ENCODE data around the gene TWF1.
A peak's percentile ranks its signal among the peaks of the same experiment; 100 is the strongest.

Gene TWF1
- long read RNA-seq, transcript TWF1-201 (9 exons, 3,045 nt): major isoform, 58 of 80 reads
- long read RNA-seq, partial matches to known transcripts: 2 of 80 reads
- long read RNA-seq, other reads (novel, unspliced or antisense): 15 of 80 reads

GRCh38 chr12:43805860-43806736, at the start of gene TWF1:
Gene TWF1 (minus strand): TSS chr12:43806317. CDS start chr12:43806245, 72 bp downstream.
- peak within 1 kb of the TSS; percentile 93 for H3K4me3 ChIP-seq (replicated peaks; ENCODE audit: insufficient read depth, low read length)
- no peaks in the 10 kb centered on the region for H3K27me3 ChIP-seq (ENCODE audit: insufficient read depth, poor library complexity, severe bottlenecking)
- DNase-seq (ENCODE audit: low read depth in 1 of 2, low spot score in 1 of 2): peak; percentile 32 to 84
- TF ChIP-seq POLR2AphosphoS5 (IDR thresholded peaks at IDR 0.05; ENCODE audit: low read depth) (peak; percentile 86; the same call in 1 of the 2 replicates), GABPA (IDR thresholded peaks at IDR 0.05; ENCODE audit: low read depth) (no peak), CTCF (IDR thresholded peaks at IDR 0.05; ENCODE audit: insufficient read depth, low read length) (no peak), REST (IDR thresholded peaks at IDR 0.05; ENCODE audit: insufficient replicate concordance, low read depth) (peak; percentile 61), SPI1 (IDR thresholded peaks at IDR 0.05; ENCODE audit: borderline replicate concordance, low read depth) (peak; percentile 92)
- peak within 1 kb of the TSS; percentile 94 for H3K27ac ChIP-seq (replicated peaks)

- no peak overlapping the region for H3K27ac ChIP-seq (replicated peaks)
- no peak overlapping the region for H3K4me3 ChIP-seq (replicated peaks; ENCODE audit: insufficient read depth, low read length)
- DNase-seq (ENCODE audit: low read depth in 1 of 2, low spot score in 1 of 2): no peak
- no peaks in the 10 kb centered on the region for H3K27me3 ChIP-seq (ENCODE audit: insufficient read depth, poor library complexity, severe bottlenecking)
- no peak for TF ChIP-seq GABPA (IDR thresholded peaks at IDR 0.05; ENCODE audit: low read depth)
- TF ChIP-seq SPI1 (IDR thresholded peaks at IDR 0.05; ENCODE audit: borderline replicate concordance, low read depth): no peak
- TF ChIP-seq POLR2AphosphoS5 (IDR thresholded peaks at IDR 0.05; ENCODE audit: low read depth): no peak
- TF ChIP-seq REST (IDR thresholded peaks at IDR 0.05; ENCODE audit: insufficient replicate concordance, low read depth): no peak
- no peak for TF ChIP-seq CTCF (IDR thresholded peaks at IDR 0.05; ENCODE audit: insufficient read depth, low read length)
Measured at GRCh38 chr12:43852744-43853143, 46.6 kb upstream of the TWF1 start.

- no peak overlapping the region for H3K4me3 ChIP-seq (replicated peaks; ENCODE audit: insufficient read depth, low read length)
- H3K27me3 ChIP-seq (ENCODE audit: insufficient read depth, poor library complexity, severe bottlenecking): no peaks in the 10 kb centered on the region
- DNase-seq (ENCODE audit: low read depth in 1 of 2, low spot score in 1 of 2): no peak
- no peak overlapping the region for H3K27ac ChIP-seq (replicated peaks)
- no peak for TF ChIP-seq CTCF (IDR thresholded peaks at IDR 0.05; ENCODE audit: insufficient read depth, low read length)
- no peak for TF ChIP-seq SPI1 (IDR thresholded peaks at IDR 0.05; ENCODE audit: borderline replicate concordance, low read depth)
- no peak for TF ChIP-seq POLR2AphosphoS5 (IDR thresholded peaks at IDR 0.05; ENCODE audit: low read depth)
- TF ChIP-seq REST (IDR thresholded peaks at IDR 0.05; ENCODE audit: insufficient replicate concordance, low read depth): no peak
- TF ChIP-seq GABPA (IDR thresholded peaks at IDR 0.05; ENCODE audit: low read depth): no peak
Measured at GRCh38 chr12:43848786-43849185, 42.7 kb upstream of the TWF1 start.

All from HL-60 (cell line).